Activated CD4-positive, CD25-positive, alpha-beta regulatory T cell treated with anti-CD3 and anti-CD28 coated beads, Interleukin-2, amount 50 U/mL, for 72 hours (primary cell): ENCODE measurements around the gene MAS1L.

Experiments
- DNase-seq: peaks from one replicate; pipeline ENCODE4 v3.0.0; 2021

Gene MAS1L

DNA sequence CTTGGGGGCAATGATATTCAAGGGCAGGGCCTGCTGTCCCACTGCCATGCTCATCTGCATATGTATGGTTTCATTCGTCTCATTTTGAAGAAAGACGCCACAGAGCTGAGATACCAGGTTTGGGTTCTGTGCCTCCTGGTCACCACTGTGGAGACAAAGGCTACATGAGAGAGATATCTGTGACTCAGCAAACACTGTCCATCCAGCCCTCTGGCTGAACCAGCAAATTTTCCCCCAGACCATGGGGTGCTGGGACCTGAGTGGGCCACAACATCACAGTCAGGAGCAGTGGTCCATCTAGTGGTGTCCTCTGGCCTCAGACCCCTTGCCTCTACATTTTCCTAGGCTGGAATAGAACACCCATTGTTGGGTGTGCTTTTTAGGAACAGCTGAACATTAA is at the start of gene MAS1L:
MAS1L (minus strand) TSS at position 297 of the 400 bp plus-strand sequence; CDS start at position 243, 54 bp downstream.
- no peak for DNase-seq

- DNase-seq = no peak
These were observed 44.7 kb upstream of the MAS1L start for GRCh38 chr6:29532320-29532951.

GRCh38 chr6:29531668-29532067 is 43.9 kb upstream of the MAS1L start:
- no peak for DNase-seq

DNA sequence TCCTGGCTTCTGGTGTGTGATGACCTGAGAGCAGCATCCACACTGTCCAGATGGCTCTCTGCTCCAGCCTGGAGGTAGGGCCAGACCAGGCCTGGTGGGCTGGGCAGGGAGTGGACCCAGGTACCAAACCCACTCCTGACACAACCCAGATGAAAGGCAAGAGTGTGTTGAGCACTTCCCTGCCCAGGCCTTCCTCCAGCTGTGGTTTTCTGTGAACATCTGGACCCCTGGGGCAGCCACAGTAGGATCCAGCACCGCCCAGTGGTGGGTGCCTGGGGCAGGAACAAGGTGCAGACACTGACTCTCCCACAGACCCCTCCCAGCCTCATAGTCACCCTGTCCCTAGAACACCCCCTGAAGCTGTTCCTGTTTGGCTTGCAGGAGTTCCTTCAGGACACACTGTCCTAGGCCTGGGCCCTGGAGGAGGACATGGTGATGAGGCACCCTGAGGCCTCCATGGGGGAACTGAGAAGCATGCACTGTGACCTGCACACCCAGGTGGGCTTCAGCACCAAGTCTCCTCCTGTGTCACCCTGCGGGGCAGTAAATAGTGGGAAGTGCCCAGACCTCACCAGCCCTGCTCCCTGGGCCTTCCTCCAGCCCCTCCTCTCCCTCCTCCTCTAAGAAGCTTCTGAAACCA is 43.0 kb upstream of the MAS1L start:
- DNase-seq = no peak

GRCh38 chr6:29529956-29530355 is 42.2 kb upstream of the MAS1L start:
- DNase-seq = no peak

- DNase-seq = no peak
These were observed 41.3 kb upstream of the MAS1L start for GRCh38 chr6:29528988-29529560.

DNA sequence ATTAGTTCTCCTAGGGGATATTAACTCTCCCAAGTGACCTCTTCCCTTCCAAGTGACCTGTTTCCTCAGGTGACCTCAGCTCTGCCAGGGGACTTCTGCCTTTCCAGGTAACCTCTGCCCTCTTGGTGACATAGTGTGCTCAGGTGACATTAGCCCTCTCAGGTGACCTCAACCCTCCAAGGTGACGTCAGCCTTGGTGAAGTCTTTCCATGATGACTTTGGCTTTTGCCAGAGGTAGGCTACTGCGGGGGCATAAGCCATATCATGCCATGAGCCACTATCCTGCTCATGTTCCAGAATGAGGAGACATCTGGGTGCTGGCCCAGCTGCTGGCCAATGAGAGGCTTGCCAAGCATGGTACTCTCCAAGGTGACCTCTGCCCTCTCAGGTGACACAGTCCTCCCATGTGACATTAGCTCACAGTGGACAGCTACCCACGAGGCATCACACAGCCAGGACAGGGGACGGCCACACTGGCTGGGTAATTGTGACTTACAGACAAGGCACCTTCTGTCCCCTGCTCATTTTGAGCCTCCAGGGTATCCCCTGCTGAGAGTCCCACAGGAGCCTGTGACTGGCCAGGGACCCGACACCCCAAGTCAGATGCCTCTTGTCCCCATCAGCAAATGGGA is 40.7 kb upstream of the MAS1L start:
- no peak for DNase-seq

DNA sequence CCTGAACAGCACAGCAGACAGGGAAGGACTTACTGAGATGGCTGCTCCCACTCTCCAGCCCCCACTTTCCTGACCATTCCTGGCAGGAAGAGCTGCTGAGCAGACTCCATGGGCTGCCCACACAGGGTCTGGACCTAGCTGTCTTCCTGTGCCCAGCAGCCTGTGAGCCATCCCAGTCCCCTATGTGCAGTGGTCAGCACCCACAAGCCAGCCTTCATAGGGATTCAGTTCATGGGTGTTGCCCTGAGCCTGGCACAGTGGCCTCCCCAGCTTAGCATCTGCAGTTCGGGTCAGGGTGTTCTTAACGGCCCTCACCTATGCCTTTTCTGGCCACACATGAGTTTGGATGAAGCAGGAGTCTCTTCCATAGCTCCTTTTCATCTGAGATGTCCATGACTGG is 39.8 kb upstream of the MAS1L start:
- DNase-seq = no peak

DNA sequence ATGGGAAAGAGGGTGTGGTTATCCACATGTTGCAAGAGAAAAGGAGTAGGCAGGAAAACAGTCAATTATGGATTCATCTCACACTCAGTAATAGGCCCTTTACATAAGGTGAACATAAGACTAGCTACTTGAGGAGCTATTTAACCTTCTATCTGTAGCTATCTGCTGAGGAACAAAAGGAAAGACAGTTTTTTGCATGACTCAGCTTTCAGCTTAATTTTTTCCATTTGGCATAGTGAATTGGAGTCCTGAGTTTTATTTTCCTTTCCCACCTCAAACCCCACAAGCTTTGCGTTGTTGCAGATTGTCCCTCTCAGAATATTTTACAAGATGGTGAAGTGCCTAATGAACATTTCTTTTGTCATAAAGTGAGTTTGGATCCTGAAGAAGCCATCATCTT is 39.4 kb upstream of the MAS1L start:
- DNase-seq = no peak

GRCh38 chr6:29525311-29525639 is 37.5 kb upstream of the MAS1L start:
- no peak for DNase-seq

DNA sequence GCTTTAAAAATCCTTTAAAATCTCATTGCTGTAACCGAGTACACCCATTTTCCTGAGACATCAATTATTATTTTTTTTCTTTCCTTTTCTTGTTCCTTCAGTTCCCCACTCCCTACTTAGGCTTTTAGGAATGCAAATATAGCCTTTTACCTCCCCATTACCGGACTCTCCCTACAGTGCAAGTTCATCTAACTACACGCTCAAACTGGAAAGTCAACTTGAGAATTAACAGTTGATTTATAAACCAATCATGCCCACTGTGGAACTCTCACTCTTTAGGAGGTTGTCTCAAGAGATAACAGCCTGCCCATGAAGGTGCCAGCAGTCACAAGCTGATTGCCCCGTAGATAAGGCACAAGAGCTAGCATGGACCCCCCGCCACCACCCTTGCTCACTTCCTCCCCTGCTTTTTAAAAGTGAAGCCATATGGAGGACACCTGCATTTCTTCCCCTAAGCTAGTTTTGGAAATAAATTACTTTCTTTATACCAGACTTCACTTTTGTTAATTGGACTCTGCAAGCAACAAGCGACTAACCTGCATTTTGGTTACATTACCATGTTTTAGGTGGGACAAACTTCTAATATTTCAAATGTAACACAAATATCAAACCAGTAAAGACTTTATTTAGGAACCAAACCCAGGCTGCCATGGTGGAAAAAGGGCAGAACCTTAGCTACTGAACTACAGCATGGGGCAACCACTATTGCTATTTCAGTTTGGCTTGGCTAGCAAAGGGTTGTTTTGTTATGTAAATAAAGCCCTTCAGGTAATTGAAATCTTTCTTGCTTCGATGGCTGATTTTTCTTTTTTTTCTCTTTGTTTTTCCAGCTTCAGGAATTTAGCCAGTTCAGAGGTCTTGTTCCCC is 36.9 kb upstream of the MAS1L start:
- no peak for DNase-seq

GRCh38 chr6:29524044-29524443 is 36.3 kb upstream of the MAS1L start:
- no peak for DNase-seq

GRCh38 chr6:29522227-29522626 is 34.5 kb upstream of the MAS1L start:
- no peak for DNase-seq

- no peak for DNase-seq
These were observed 33.4 kb upstream of the MAS1L start for GRCh38 chr6:29521006-29521680.

- no peak for DNase-seq
These were observed 32.5 kb upstream of the MAS1L start for GRCh38 chr6:29520232-29520631.

DNA sequence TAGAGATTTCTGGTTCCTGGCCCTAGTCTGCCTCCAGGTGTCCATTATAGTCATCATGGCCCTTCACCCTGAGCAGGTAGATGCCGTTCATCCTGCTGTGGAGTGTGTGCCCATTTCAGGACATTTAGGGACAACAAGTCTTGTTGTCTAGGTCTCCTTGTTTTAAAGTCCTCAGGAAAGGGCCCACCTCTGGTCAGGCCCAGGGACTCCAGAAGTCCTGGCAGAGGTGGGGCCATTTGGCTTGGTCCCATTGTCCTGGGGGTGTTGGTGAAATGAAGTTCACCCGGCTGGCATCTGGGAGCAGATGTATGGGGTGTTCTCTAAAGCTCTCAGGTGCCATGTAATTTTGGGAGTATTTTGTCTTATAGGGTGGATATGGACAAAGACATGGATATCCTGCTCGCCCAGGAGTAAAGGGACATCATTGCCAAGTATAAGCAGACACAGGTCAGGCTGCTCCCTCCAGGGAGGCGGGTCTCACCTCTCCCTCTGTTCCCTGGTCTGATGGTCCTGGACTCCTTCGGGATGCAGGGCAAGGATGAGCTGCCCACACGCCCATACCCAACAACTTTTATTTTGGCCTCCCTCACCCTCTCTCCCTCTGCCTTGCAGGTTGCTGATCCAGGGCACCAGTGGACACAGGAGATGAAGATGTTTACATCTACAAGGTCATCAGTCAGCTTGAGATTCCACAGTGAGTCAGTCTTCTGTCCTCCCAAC is 31.7 kb upstream of the MAS1L start:
- no peak for DNase-seq

GRCh38 chr6:29517728-29518440 is 30.1 kb upstream of the MAS1L start:
- DNase-seq = no peak

DNA sequence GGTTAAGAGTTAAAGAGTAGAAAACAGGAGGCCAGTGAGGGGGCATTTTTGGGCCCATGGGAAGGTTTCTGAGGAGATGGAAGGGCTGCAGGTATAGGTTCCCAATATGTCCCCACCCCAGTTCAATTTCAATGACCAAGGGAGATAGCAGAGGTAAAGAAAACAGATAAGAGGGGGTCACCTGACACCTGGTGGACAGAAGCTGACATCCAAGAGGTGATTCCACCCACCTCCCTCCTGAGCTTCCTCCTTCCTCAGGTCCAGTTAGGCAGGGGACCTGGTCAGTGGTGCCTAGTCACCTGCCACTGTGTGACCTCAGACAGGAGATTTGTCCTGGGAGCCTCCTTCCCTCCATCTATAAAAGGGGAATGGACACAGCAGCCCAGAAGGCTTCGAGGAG is 29.5 kb upstream of the MAS1L start:
- no peak for DNase-seq

GRCh38 chr6:29516108-29516507 is 28.4 kb upstream of the MAS1L start:
- DNase-seq = no peak

DNA sequence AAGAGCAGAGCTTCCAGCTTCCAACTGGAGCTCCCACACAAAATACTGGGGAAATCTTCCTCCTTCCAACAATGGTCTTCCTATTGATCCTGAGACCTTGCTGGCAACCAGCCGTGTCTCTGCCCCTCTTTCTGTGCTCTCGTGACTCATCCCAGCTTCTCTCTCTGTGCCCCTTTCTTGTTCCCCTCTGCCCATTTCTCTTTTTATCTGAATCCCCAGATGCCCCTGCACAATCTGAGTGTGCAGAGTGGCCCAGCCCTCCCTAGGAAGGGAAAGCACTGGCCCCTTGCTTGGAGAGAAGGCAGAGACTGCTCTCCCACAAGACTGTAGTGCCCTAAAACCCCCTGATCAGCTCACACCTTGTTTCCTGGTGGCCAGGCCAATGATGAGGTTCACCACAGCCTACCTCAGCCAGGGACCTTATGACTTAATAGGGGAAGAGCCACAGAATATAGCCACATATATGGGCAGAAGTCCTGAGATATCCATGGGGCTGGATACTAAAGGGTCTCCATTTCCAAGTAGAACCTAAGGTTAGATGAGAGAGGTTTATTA is 23.1 kb upstream of the MAS1L start:
- no peak for DNase-seq

- DNase-seq = no peak
These were observed 22.4 kb upstream of the MAS1L start for GRCh38 chr6:29510202-29510601.
